Activated CD8-positive, alpha-beta T cell treated with anti-CD3 and anti-CD28 coated beads for 36 hours (primary cell): ENCODE results near the gene NFKB2. TPM values are rescaled to one million over a fixed set of nuclear protein-coding genes. Genes with fewer than 3 reads are reported as not detected.

Experiments
- ATAC-seq: fragments of 200-7000 bp; cut with Tn5 transposase; one replicate; pipeline ENCODE4 v1.10.0; 2021; ENCODE audit warnings: mild to moderate bottlenecking, moderate library complexity
- CTCF ChIA-PET: fragments of 350-600 bp; sonication (Branson Sonifier 250); formaldehyde crosslinking; loops from one replicate; lab custom pipeline; 2021; ENCODE audit warnings: antibody characterized with exemption; lab: Charles Lee
- POLR2A ChIA-PET: fragments of 350-600 bp; sonication (Branson Sonifier 250); formaldehyde crosslinking; loops from one replicate; lab custom pipeline; 2021; ENCODE audit warnings: antibody characterized with exemption; lab: Charles Lee
- DNase-seq: peaks from one replicate; pipeline ENCODE4 v3.0.0-alpha.2; 2020
- H3K27ac Mint-ChIP-seq: one replicate; pipeline ENCODE4 v1.8.0; 2021; ENCODE audit warnings: mild to moderate bottlenecking, mixed read lengths
- H3K27me3 Mint-ChIP-seq: one replicate; pipeline ENCODE4 v1.8.0; 2021; ENCODE audit warnings: mixed read lengths
- H3K36me3 Mint-ChIP-seq: one replicate; pipeline ENCODE4 v1.8.0; 2021; ENCODE audit warnings: low read depth, mixed read lengths
- H3K4me1 Mint-ChIP-seq: one replicate; pipeline ENCODE4 v1.8.0; 2021; ENCODE audit warnings: low read depth, mixed read lengths
- H3K4me3 Mint-ChIP-seq: one replicate; pipeline ENCODE4 v1.8.0; 2021; ENCODE audit warnings: mild to moderate bottlenecking, moderate library complexity, mixed read lengths
- H3K9me3 Mint-ChIP-seq: one replicate; pipeline ENCODE4 v1.8.0; 2021; ENCODE audit warnings: mixed read lengths
- CTCF ChIP-seq: fragments of 200-600 bp; IDR thresholded peaks from one replicate; pipeline ENCODE4 v1.8.0; 2022; ENCODE audit warnings: antibody characterized with exemption, mild to moderate bottlenecking
- intact Hi-C: fragments of 100-400 bp; cut with micrococcal nuclease; formaldehyde crosslinking; loops from one replicate; pipeline ENCODE4 v1.10.0; 2022
- total RNA-seq, 2 experiments: library from RNA; stranded (reverse); gene quantifications; one replicate each; pipeline ENCODE4 v1.2.3, GENCODE V29; 2021

NFKB2 gene
- total RNA-seq, 2 experiments from 2014 or later: 251 to 253 TPM

- Mint-ChIP-seq H3K36me3 (peaks cover 17% of the 10 kb centered on the region), H3K27me3 (no peaks in the 10 kb centered on the region), H3K4me3 (no peak overlapping the region), H3K9me3 (no peaks in the 10 kb centered on the region), H3K4me1 (peaks cover 36% of the 10 kb centered on the region), H3K27ac (no peak overlapping the region)
- DNase-seq (no peak), ATAC-seq (no peak)
- no peak for TF ChIP-seq CTCF
- POLR2A ChIA-PET: interaction anchor here (0.6 to 5.8 kb wide), 3 partner anchors 15 to 793 kb away, joined by 3 to 52 read pairs (median 3); partner anchors contain the start of gene FBXL15
- intact Hi-C loops: no loop called here
- CTCF ChIA-PET: interaction anchor here (1.1 kb wide), 1 partner anchor 33 kb away, joined by 3 read pairs; no protein-coding TSS in a partner anchor
Observed at GRCh38 chr10:102438374-102438773, 42.9 kb downstream of the NFKB2 start.

- Mint-ChIP-seq H3K27me3 (no peaks in the 10 kb centered on the region), H3K9me3 (no peaks in the 10 kb centered on the region), H3K27ac (no peak overlapping the region), H3K36me3 (no peaks in the 10 kb centered on the region), H3K4me3 (no peak overlapping the region), H3K4me1 (peaks cover 8% of the 10 kb centered on the region)
- TF ChIP-seq CTCF: no peak
- intact Hi-C loops: no loop called here
- ChIA-PET POLR2A (no interaction called here), CTCF (no interaction called here)
- no peak for DNase-seq
- ATAC-seq: no peak
Observed at GRCh38 chr10:102444851-102445250, 49.3 kb downstream of the NFKB2 start.

- POLR2A ChIA-PET: interaction anchor here (0.7 to 6.4 kb wide), 16 partner anchors 9 to 297 kb away, joined by 3 to 102 read pairs (median 8); partner anchors contain the start of genes CUEDC2, FBXL15, NFKB2 and NOLC1
- TF ChIP-seq CTCF: no peak
- peak; percentile 72 for ATAC-seq
- H3K36me3 Mint-ChIP-seq: peaks cover 23% of the 10 kb centered on the region
- H3K27me3 Mint-ChIP-seq: no peaks in the 10 kb centered on the region
- no peaks in the 10 kb centered on the region for H3K9me3 Mint-ChIP-seq
- CTCF ChIA-PET: interaction anchor here (0.9 to 5.0 kb wide), 8 partner anchors 15 to 219 kb away, joined by 3 to 34 read pairs (median 18); partner anchors contain the start of genes CUEDC2, FBXL15 and NFKB2
- peak overlapping the region; percentile 94 for H3K27ac Mint-ChIP-seq
- H3K4me3 Mint-ChIP-seq: peak overlapping the region; percentile 96
- DNase-seq: peak; percentile 95
- peaks cover 26% of the 10 kb centered on the region for H3K4me1 Mint-ChIP-seq
- intact Hi-C loops: no loop called here
Observed at GRCh38 chr10:102449321-102450123, 54.0 kb downstream of the NFKB2 start.

GRCh38 chr10:102450124-102450373 lies 54.5 kb downstream of the NFKB2 start:
- Mint-ChIP-seq H3K4me1 (peaks cover 26% of the 10 kb centered on the region), H3K9me3 (no peaks in the 10 kb centered on the region), H3K4me3 (peak overlapping the region; percentile 96), H3K27me3 (no peaks in the 10 kb centered on the region), H3K27ac (peak overlapping the region; percentile 94), H3K36me3 (peaks cover 25% of the 10 kb centered on the region)
- intact Hi-C loops: no loop called here
- DNase-seq: no peak
- no peak for ATAC-seq
- CTCF ChIA-PET: interaction anchor here (0.9 to 5.0 kb wide), 11 partner anchors 9 to 220 kb away, joined by 3 to 34 read pairs (median 19); partner anchors contain the start of genes CUEDC2, FBXL15 and NFKB2
- TF ChIP-seq CTCF: no peak
- POLR2A ChIA-PET: interaction anchor here (0.7 to 6.4 kb wide), 19 partner anchors 9 to 337 kb away, joined by 3 to 102 read pairs (median 6); partner anchors contain the start of genes ACTR1A, CUEDC2, FBXL15 and NFKB2
